Measurements from ENCODE around the gene PAN3.
"Not testable (repeated sequence)": the region's sequence is repeated elsewhere in the genome, so short reads cannot be mapped to it uniquely, and the experiment has no call there.

The PAN3 gene, protein sequence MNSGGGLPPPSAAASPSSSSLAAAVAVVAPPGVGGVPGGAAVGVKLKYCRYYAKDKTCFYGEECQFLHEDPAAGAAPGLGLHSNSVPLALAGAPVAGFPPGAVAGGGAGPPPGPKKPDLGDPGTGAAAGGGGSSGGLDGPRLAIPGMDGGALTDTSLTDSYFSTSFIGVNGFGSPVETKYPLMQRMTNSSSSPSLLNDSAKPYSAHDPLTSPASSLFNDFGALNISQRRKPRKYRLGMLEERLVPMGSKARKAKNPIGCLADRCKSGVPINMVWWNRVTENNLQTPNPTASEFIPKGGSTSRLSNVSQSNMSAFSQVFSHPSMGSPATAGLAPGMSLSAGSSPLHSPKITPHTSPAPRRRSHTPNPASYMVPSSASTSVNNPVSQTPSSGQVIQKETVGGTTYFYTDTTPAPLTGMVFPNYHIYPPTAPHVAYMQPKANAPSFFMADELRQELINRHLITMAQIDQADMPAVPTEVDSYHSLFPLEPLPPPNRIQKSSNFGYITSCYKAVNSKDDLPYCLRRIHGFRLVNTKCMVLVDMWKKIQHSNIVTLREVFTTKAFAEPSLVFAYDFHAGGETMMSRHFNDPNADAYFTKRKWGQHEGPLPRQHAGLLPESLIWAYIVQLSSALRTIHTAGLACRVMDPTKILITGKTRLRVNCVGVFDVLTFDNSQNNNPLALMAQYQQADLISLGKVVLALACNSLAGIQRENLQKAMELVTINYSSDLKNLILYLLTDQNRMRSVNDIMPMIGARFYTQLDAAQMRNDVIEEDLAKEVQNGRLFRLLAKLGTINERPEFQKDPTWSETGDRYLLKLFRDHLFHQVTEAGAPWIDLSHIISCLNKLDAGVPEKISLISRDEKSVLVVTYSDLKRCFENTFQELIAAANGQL

GRCh38 chr13:28138012-28138755 lies at the start of gene PAN3:
PAN3 (plus strand) TSS chr13:28138545; CDS start chr13:28138658, 113 bp downstream.
- peak; percentile 89 for DNase-seq

- DNase-seq, result no peak
Measured at GRCh38 chr13:28089065-28089464, 49.3 kb upstream of the PAN3 start.

GRCh38 chr13:28092431-28092830 lies 45.9 kb upstream of the PAN3 start:
- no peak for DNase-seq

DNA sequence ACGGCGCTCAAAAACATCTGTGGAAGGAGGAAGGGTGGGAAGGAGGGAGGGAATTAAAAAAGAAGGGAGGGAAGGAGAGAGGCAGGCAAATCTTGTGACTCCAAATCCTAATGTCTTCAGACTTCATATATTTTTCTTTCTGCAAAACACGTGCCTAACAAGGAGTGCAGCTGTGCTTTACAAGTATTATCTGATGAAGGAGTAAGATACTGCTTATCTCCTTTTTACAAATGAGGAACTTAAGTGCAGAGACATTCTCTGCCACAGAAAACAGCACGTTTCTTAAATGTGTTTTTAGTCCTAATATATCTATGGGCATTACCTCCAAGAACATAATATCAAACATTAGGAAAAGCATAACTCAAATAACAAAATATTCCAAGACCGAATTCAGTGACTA lies 44.5 kb upstream of the PAN3 start:
- no peak for DNase-seq

- no peak for DNase-seq
Measured at GRCh38 chr13:28094306-28094705, 44.0 kb upstream of the PAN3 start.

DNA sequence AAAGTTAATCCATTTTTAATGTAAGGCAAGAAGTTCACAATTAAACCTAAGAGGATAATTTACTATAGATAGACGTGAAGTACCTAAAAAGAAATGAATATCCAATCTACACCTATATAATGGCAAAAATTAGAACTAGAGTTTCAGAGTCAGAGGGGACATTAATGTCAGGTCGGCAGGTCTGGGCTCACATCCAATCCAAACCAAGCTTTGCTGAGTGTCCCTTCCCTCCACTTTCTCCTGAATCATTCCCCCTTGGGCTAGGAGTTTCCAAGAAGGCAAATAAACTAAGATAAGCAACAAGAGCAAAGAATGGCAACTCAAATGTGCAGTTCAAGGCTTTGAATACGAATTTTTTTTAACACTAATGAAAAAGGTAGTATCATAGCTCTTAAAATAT lies 40.8 kb upstream of the PAN3 start:
- DNase-seq, result no peak

GRCh38 chr13:28099396-28100149 lies 38.8 kb upstream of the PAN3 start:
- no peak for DNase-seq

- DNase-seq, result peak; percentile 15
Measured at GRCh38 chr13:28100150-28101121, 37.9 kb upstream of the PAN3 start, which contains the start of gene FLT3. FLT3 (minus strand) TSS chr13:28100576; CDS start chr13:28100510, 66 bp downstream.

DNA sequence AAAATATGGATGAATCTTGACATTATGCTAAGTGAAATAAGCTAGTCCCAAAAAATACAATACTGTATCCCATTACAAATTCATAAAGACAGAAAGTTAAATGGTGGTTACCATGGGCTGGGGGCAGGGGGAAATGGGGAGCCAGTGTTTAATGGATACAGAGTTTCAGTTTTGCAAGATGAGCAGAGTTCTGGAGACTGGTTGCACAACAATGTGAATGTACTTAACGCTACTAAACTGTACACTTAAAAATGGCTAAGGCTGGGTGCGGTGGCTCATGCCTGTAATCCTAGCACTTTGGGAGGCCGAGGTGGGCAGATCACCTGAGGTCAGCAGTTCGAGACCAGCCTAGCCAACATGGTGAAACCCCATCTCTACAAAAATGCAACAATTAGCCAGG lies 36.5 kb upstream of the PAN3 start:
- DNase-seq, result not testable (repeated sequence)

DNA sequence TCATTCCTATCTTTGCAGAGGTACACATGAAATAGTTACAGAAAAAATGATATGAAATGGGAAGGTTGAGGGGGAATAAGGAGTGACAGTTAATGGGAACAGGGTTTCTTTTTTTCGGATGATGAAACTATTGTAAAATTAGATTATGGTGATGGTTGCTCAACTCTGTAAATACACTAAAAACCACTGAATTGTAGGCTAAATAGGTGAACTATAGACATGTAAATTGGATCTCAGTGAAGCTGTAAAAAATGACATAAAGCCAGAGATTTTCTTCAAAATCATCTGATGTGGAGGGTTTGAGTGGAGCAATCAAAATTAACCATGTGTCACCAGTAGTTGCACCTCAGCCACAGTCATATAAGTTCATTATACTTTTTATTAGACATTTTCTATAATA lies 31.4 kb upstream of the PAN3 start:
- no peak for DNase-seq

GRCh38 chr13:28110414-28110813 lies 27.9 kb upstream of the PAN3 start:
- DNase-seq, result no peak

GRCh38 chr13:28116736-28117135 lies 21.6 kb upstream of the PAN3 start:
- no peak for DNase-seq

GRCh38 chr13:28117689-28118377 lies 20.5 kb upstream of the PAN3 start:
- DNase-seq, result no peak

DNA sequence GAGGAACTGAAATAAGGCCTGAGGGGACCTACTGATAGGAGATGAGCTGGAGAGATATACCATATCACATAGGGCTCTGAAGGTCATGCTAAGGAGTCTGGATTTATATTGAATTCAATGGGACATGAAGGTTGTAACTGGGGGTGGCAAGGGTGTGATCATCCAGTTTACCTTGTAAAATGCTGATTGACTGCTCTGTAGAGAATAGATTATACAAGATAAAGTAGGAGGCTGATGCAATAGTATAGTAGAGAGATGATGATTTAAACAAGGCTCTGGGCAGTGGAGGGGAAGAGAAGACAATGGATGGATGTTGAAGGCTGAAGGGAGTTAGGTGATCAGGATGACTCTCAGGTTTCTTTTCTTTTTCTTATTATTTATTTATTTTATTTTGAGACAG lies 18.0 kb upstream of the PAN3 start:
- DNase-seq, result no peak

DNA sequence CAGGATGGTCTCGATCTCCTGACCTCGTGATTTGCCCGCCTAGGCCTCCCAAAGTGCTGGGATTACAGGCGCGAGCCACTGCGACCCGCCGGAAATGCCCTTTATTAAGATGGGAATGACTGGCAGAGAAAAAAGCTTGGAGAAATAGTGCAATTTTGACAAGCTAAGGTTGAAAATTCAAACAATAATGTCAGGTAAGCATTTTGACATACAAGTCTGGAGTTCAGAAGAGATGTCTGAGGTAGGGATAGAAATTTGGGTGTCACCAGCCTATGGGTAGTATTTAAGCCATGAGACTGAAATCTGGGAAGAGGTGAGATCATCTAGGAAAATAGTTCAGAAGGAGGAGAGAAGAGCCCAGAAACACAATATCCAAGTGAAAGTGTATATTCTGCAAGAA lies 17.1 kb upstream of the PAN3 start:
- DNase-seq, result no peak

DNA sequence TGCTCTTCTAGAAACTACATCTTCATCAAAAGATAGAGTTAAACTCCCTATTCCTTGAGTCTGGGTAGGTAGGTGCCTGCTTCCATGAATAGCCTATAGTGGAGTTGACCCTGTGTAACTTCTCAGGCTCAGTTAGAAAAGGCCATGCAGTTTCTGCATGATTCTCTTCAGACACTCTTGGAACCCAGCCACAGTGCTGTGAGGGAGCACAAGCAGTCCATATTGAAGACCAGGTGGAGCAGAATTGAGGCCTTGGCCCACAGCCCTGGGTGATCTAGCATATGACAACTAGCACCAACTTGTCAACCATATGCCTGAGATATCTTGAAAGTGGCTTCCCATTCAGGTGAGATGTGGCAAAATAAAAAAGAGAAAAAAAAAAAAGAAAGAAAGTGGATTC lies 10.3 kb upstream of the PAN3 start:
- DNase-seq, result no peak

DNA sequence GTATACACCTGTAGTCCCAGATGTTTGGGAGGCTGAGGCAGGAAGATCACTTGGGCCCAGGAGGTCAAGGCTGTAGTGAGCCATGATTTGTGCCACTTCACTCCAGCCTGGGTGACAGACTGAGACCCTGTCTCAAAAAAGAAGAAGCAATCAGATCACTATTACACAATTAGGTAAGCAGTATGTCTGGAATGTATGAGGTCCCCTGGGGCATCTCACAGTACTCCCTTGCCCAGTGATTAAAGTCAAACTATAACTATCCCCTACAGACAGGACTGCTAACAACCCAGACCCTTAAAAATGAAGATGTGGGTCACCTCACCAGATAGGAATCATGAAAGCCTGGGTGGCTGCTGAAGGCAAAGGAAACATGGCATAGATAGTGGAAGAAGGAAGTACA lies 9.4 kb upstream of the PAN3 start:
- no peak for DNase-seq

- no peak for DNase-seq
Measured at GRCh38 chr13:28129911-28130693, 8.2 kb upstream of the PAN3 start.

DNA sequence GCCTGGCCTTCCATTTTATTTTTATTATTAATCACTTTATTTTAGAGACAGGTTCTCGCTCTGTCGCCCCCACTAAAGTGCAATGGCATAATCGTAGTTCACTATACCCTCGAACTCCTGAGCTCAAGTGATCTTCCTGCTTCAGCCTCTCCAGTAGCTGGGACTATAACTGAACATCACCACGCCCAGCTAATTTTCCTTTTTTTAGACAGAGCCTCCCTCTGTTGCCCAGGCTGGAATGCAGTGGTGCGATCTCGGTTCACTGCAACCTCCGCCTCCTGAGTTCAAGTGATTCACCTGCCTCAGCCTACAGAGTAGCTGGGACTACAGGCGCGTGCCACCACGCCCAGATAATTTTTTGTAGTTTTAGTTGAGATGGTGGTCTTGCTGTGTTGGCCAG lies 6.7 kb upstream of the PAN3 start:
- DNase-seq, result no peak

DNA sequence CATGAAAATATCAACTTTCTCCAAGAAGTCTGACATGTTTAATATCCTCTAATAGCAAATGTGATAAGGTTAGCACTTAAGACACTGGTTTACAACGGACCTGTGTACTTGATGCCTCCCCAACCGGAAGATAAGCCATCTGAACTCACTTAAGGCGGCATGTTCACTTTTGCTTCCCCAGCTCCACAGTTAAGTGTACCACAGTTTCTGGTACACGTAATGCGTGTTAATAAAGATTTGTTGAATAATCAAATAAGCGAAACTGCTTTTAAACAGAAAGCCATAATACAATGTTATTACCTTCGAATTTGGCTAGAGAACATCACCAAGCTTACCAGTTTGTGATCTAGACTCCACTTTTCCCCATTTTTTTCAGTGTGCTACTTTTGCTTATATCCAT lies 1.4 kb upstream of the PAN3 start:
- no peak for DNase-seq

Data from stimulated activated CD4-positive, alpha-beta T cell treated with anti-CD3 and anti-CD28 coated beads, Interleukin-12 subunit alpha, Interleukin-12 subunit beta, amount 100 ng/mL, for 4 hours (primary cell).